GM12801 (cell line): ENCODE results near the gene USP28.

Experiments
- CTCF ChIP-seq: IDR thresholded peaks from one replicate; pipeline ENCODE4 v1.5.1; 2011; ENCODE audit warnings: control low read depth; ENCODE audit not compliant: insufficient read length; ENCODE audit errors: extremely low read depth

The USP28 gene

DNA sequence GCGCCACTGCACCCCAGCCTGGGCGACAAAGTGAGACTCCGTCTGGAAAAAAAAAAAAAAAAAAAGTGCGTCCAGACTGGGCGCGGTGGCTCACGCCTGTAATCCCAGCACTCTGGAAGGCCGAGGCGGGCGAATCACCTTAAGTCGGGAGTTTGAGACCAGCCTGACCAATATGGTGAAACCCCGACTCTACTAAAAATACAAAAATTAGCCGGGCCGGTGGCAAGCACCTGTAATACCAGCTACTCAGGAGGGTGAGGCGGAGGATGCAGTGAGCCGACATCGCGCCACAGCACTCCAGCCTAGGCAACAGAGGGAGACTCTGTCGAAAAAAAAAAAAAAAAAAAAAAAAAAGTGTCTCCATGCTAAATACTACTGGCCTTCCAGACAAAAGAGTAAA lies 1.3 kb downstream of the USP28 start:
- TF ChIP-seq CTCF, result no peak

- TF ChIP-seq CTCF, result no peak
Measured at GRCh38 chr11:113873236-113873626, 2.1 kb downstream of the USP28 start.

DNA sequence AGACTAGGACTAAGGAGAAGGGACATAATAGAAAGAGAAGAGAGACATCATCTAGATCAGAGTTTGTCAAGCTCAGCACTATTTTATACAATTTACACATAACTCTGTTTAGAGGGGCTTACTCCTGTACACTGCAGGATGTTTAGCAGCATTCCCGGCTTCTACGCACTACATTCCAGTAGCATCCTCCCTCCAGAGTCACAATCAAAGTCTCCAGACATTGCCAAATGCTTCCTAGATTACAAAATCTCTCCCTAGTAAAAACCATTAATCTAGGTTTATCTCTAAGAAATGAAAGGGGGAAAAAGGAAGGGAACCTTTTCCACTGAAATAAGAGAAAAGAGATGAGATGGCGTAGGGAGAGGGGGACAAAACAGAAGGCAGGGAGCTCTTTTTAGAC lies 4.0 kb downstream of the USP28 start:
- no peak for TF ChIP-seq CTCF

- TF ChIP-seq CTCF, result no peak
Measured at GRCh38 chr11:113867843-113868503, 7.4 kb downstream of the USP28 start.

GRCh38 chr11:113865873-113866272 lies 9.5 kb downstream of the USP28 start:
- no peak for TF ChIP-seq CTCF

DNA sequence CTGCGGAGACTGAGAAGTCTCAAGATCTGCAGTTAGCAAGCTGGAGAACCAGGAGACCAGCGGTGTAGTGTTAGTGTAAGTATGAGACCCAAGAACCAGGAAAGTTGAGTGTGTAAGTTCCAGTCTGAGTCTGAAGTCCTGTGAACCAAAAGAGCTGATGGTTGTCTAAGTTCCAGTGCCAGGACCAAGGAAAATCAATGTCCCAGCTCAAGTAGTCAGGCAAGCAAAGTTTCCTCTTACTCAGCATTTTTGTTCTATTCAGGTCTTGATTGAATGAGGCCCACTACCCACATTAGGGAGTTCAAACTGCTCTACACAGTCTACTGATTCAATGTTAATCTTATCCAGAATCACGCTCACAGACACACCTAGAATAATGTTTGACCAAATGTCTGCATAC lies 11.0 kb downstream of the USP28 start:
- no peak for TF ChIP-seq CTCF

GRCh38 chr11:113862435-113862834 lies 12.9 kb downstream of the USP28 start:
- no peak for TF ChIP-seq CTCF
